IMR-90 (cell line): ENCODE results near the gene CORO1A. TPM values are rescaled to one million over a fixed set of nuclear protein-coding genes. Genes with fewer than 3 reads are reported as not detected.

Experiments used
- ATAC-seq: fragments of 200-7000 bp; cut with Tn5 transposase; 2 replicates; pipeline ENCODE4 v1.9.1; 2020; ENCODE audit warnings: low read depth, mild to moderate bottlenecking, moderate library complexity
- BruUV-seq: library from RNA; stranded (reverse); fragments of 400-500 nt; replicated peaks from 2 replicates; lab custom pipeline; 2021; lab: Mats Ljungman, UMichigan
- CTCF ChIA-PET: fragments of 300-600 bp; formaldehyde crosslinking; extraction: SDS; loops from one replicate; lab custom pipeline; 2021; ENCODE audit warnings: antibody characterized with exemption; lab: Yijun Ruan, JAX
- POLR2A ChIA-PET: fragments of 300-600 bp; sonication (Branson Sonifier 250); formaldehyde crosslinking; loops from one replicate; lab custom pipeline; 2022; ENCODE audit warnings: antibody characterized with exemption; ENCODE audit not compliant: unreplicated experiment; lab: Charles Lee
- DNase-seq: peaks from one replicate; pipeline ENCODE4 v3.0.0; 2013
- H2AFZ ChIP-seq: replicated peaks from 2 replicates; pipeline ENCODE3; 2013; ENCODE audit warnings: low read length, mild to moderate bottlenecking; ENCODE audit not compliant: poor library complexity
- H2AK5ac ChIP-seq: 2 replicates; pipeline ENCODE4 v1.6.1; 2013; ENCODE audit warnings: low read depth, low read length, inconsistent platforms
- H2AK9ac ChIP-seq: replicated peaks from 2 replicates; pipeline ENCODE3; 2013; ENCODE audit warnings: mild to moderate bottlenecking, low read depth, low read length, moderate library complexity; ENCODE audit not compliant: poor library complexity
- H2BK120ac ChIP-seq: 2 replicates; pipeline ENCODE4 v1.6.1; 2013; ENCODE audit warnings: low read depth, low read length, inconsistent platforms
- H2BK15ac ChIP-seq: 3 replicates; pipeline ENCODE4 v1.6.1; 2013; ENCODE audit warnings: low read depth, low read length, inconsistent platforms
- H2BK20ac ChIP-seq: 2 replicates; pipeline ENCODE4 v1.6.1; 2013; ENCODE audit warnings: low read depth, mild to moderate bottlenecking, inconsistent platforms, low read length, moderate library complexity
- H2BK5ac ChIP-seq: 2 replicates; pipeline ENCODE4 v1.6.1; 2013; ENCODE audit warnings: mild to moderate bottlenecking, low read depth, low read length, inconsistent platforms; ENCODE audit not compliant: poor library complexity, severe bottlenecking
- H3K14ac ChIP-seq: replicated peaks from 2 replicates; pipeline ENCODE4 v1.6.1; 2013; ENCODE audit warnings: low read depth, low read length, inconsistent platforms
- H3K18ac ChIP-seq: 2 replicates; pipeline ENCODE4 v1.6.1; 2013; ENCODE audit warnings: low read depth, low read length, control low read depth
- H3K23ac ChIP-seq: 2 replicates; pipeline ENCODE4 v1.6.1; 2013; ENCODE audit warnings: low read depth, low read length, inconsistent platforms
- H3K27ac ChIP-seq: 2 replicates; pipeline ENCODE4 v1.5.1; 2013; ENCODE audit warnings: mild to moderate bottlenecking, control low read depth, low read length; ENCODE audit not compliant: insufficient read depth
- H3K27me3 ChIP-seq: 2 replicates; pipeline ENCODE4 v1.6.1; 2013; ENCODE audit warnings: low read length; ENCODE audit not compliant: control insufficient read depth, insufficient read depth
- H3K36me3 ChIP-seq: 2 replicates; pipeline ENCODE4 v1.6.1; 2013; ENCODE audit warnings: low read length, mixed read lengths; ENCODE audit not compliant: control insufficient read depth, insufficient read depth
- H3K4ac ChIP-seq: 2 replicates; pipeline ENCODE4 v1.6.1; 2013; ENCODE audit warnings: low read depth, low read length, inconsistent platforms
- H3K4me1 ChIP-seq: 2 replicates; pipeline ENCODE4 v1.6.1; 2013; ENCODE audit warnings: low read length, mixed read lengths; ENCODE audit not compliant: control insufficient read depth, insufficient read depth
- H3K4me2 ChIP-seq: 2 replicates; pipeline ENCODE4 v1.6.1; 2013; ENCODE audit warnings: low read depth, mild to moderate bottlenecking, control low read depth, low read length, moderate library complexity
- H3K4me3 ChIP-seq: 2 replicates; pipeline ENCODE4 v1.5.1; 2013; ENCODE audit warnings: low read depth, mild to moderate bottlenecking, control low read depth, low read length, moderate library complexity; ENCODE audit not compliant: insufficient read depth
- H3K56ac ChIP-seq: 2 replicates; pipeline ENCODE4 v1.6.1; 2013; ENCODE audit warnings: low read length, inconsistent platforms; ENCODE audit not compliant: insufficient read depth; ENCODE audit errors: extremely low read depth
- H3K79me1 ChIP-seq, 2 experiments: 2 replicates each; pipeline ENCODE4 v1.6.1; 2013; ENCODE audit warnings: low read length in 2 of 2, inconsistent platforms in 1 of 2, low read depth in 1 of 2
- H3K9ac ChIP-seq: 2 replicates; pipeline ENCODE4 v1.6.1; 2013; ENCODE audit warnings: low read depth, low read length, control low read depth
- H3K9me1 ChIP-seq: 2 replicates; pipeline ENCODE4 v1.6.1; 2013; ENCODE audit warnings: low read length, inconsistent platforms; ENCODE audit not compliant: insufficient read depth
- H3K9me3 ChIP-seq: 2 replicates; pipeline ENCODE4 v1.6.1; 2013; ENCODE audit warnings: low read length; ENCODE audit not compliant: control insufficient read depth, insufficient read depth
- H4K20me1 ChIP-seq: 2 replicates; pipeline ENCODE4 v1.6.1; 2013; ENCODE audit warnings: low read length, inconsistent platforms; ENCODE audit not compliant: insufficient read depth
- H4K5ac ChIP-seq: 2 replicates; pipeline ENCODE4 v1.6.1; 2013; ENCODE audit warnings: mild to moderate bottlenecking, low read depth, low read length, control low read depth
- H4K8ac ChIP-seq, 2 experiments: 2 replicates each; pipeline ENCODE4 v1.6.1; 2013; ENCODE audit warnings: low read depth in 2 of 2, low read length in 2 of 2, control low read depth in 1 of 2, inconsistent platforms in 1 of 2
- H4K91ac ChIP-seq: 2 replicates; pipeline ENCODE4 v1.6.1; 2013; ENCODE audit warnings: low read depth, low read length, inconsistent platforms; ENCODE audit not compliant: insufficient read depth
- BHLHE40 ChIP-seq: fragments of 150-350 bp; IDR thresholded peaks from 2 replicates; pipeline ENCODE4 v1.6.1; 2016; ENCODE audit warnings: mild to moderate bottlenecking, low read depth, low read length
- CEBPB ChIP-seq: IDR thresholded peaks from 2 replicates; pipeline ENCODE4 v1.6.1; 2012; ENCODE audit warnings: low read depth, low read length, improper control_type of control experiment
- CHD1 ChIP-seq: IDR thresholded peaks from 2 replicates; pipeline ENCODE4 v1.6.1; 2012; ENCODE audit warnings: low read depth, low read length, improper control_type of control experiment
- CTCF ChIP-seq: conservative IDR thresholded peaks from 2 replicates; pipeline ENCODE4 v1.5.1; 2012; ENCODE audit warnings: mild to moderate bottlenecking, low read depth, low read length, improper control_type of control experiment
- FOS ChIP-seq: fragments of 150-350 bp; IDR thresholded peaks from 2 replicates; pipeline ENCODE4 v1.6.1; 2016; ENCODE audit warnings: low read depth, low read length
- MAFK ChIP-seq: IDR thresholded peaks from 2 replicates; pipeline ENCODE4 v1.6.1; 2012; ENCODE audit warnings: low read depth, low read length, improper control_type of control experiment
- MAZ ChIP-seq: IDR thresholded peaks from 2 replicates; pipeline ENCODE4 v1.6.1; 2012; ENCODE audit warnings: low read depth, mild to moderate bottlenecking, low read length, improper control_type of control experiment, moderate library complexity, borderline replicate concordance
- MXI1 ChIP-seq: IDR thresholded peaks from 2 replicates; pipeline ENCODE4 v1.6.1; 2012; ENCODE audit warnings: low read depth, mild to moderate bottlenecking, low read length, moderate library complexity, borderline replicate concordance
- NFE2L2 ChIP-seq: fragments of 150-350 bp; IDR thresholded peaks from 2 replicates; pipeline ENCODE4 v1.6.1; 2016; ENCODE audit warnings: low read depth, mild to moderate bottlenecking, low read length
- POLR2A ChIP-seq: IDR thresholded peaks from 2 replicates; pipeline ENCODE4 v1.6.1; 2012; ENCODE audit warnings: mild to moderate bottlenecking, low read depth, low read length
- RAD21 ChIP-seq: IDR thresholded peaks from 2 replicates; pipeline ENCODE4 v1.6.1; 2012; ENCODE audit warnings: low read length, improper control_type of control experiment
- RCOR1 ChIP-seq: IDR thresholded peaks from 2 replicates; pipeline ENCODE4 v1.6.1; 2012; ENCODE audit warnings: mild to moderate bottlenecking, low read length, improper control_type of control experiment; ENCODE audit not compliant: insufficient replicate concordance
- RFX5 ChIP-seq: IDR thresholded peaks from 2 replicates; pipeline ENCODE4 v1.8.0; 2012; ENCODE audit warnings: low read depth, mild to moderate bottlenecking, low read length, moderate library complexity
- SMC3 ChIP-seq: fragments of 150-350 bp; IDR thresholded peaks from 2 replicates; pipeline ENCODE4 v1.6.1; 2016; ENCODE audit warnings: low read depth, mild to moderate bottlenecking, antibody characterized with exemption, low read length, moderate library complexity
- WGBS, 2 experiments: methylation state at CpG; one replicate each; pipeline versions ENCODE4 v1.1.5 to v1.1.7; 2013; ENCODE audit warnings: missing lambda C conversion rate in 2 of 2; ENCODE audit not compliant: insufficient read length in 1 of 2; ENCODE audit errors: extremely low coverage in 2 of 2; 5-methylcytosine and 5-hydroxymethylcytosine counted together
- dilution Hi-C: fragments of 300-500 bp; cut with HindIII; formaldehyde crosslinking; loops from one replicate; pipeline ENCODE4 v1.14.3; 2018; ENCODE audit warnings: low sequenced_read_pairs; ENCODE audit not compliant: unreplicated experiment
- in situ Hi-C: fragments of 300-500 bp; cut with MboI; formaldehyde crosslinking; loops from 3 replicates; pipeline ENCODE4 v1.14.3; 2019; ENCODE audit warnings: low sequenced_read_pairs, inconsistent platforms, mixed read lengths
- intact Hi-C: fragments of 100-400 bp; cut with micrococcal nuclease; formaldehyde crosslinking; loops from 2 replicates; pipeline ENCODE4 v1.10.0; 2022
- polyA plus RNA-seq, 3 experiments: library from polyadenylated mRNA; depleted of rRNA; stranded (reverse); fragments of >200 nt; gene quantifications; 2 replicates each; pipeline ENCODE4 v1.2.3, GENCODE V29; 2012; ENCODE audit warnings: low replicate concordance in 1 of 3
- total RNA-seq: library from RNA; depleted of rRNA; stranded (reverse); fragments of >200 nt; gene quantifications from 2 replicates; pipeline ENCODE4 v1.2.3, GENCODE V29; 2012
- TF ChIP-seq, protein P1 (sequence below): fragments of 150-350 bp; IDR thresholded peaks from 2 replicates; pipeline ENCODE4 v1.6.1; 2016; ENCODE audit warnings: low read depth, mild to moderate bottlenecking, low read length, moderate library complexity, borderline replicate concordance
- TF ChIP-seq, protein P2 (sequence below): fragments of 150-350 bp; IDR thresholded peaks from 2 replicates; pipeline ENCODE4 v1.6.1; 2017; ENCODE audit warnings: mild to moderate bottlenecking, antibody characterized with exemption, low read length, low read depth

The CORO1A gene
- total and polyA plus RNA-seq, 2 of the 4 experiments (the other 2 are of a cell fraction): 7.2 to 13.2 TPM

GRCh38 chr16:30151091-30151490 lies 32.3 kb upstream of the CORO1A start:
- Histone ChIP-seq H2BK5ac (no peak overlapping the region), H2BK15ac (no peak overlapping the region), H3K4me1 (no peaks in the 10 kb centered on the region), H3K56ac (no peak overlapping the region), H2BK20ac (no peak overlapping the region), H3K27me3 (no peaks in the 10 kb centered on the region; the same call in 1 of the 2 replicates), H3K27ac (no peak overlapping the region), H4K8ac (no peak overlapping the region), H3K18ac (no peak overlapping the region), H2AK5ac (no peak overlapping the region), H4K91ac (no peak overlapping the region), H4K5ac (no peak overlapping the region), H3K4me2 (no peak overlapping the region), H3K23ac (no peak overlapping the region), H3K14ac (no peak overlapping the region), H2BK120ac (no peak overlapping the region), H3K79me1 (no peaks in the 10 kb centered on the region), H3K9ac (no peak overlapping the region), H3K36me3 (no peaks in the 10 kb centered on the region), H4K20me1 (no peaks in the 10 kb centered on the region), H3K4me3 (no peak overlapping the region), H3K4ac (no peak overlapping the region), H3K9me3 (peaks cover 10% of the 10 kb centered on the region), H3K9me1 (no peaks in the 10 kb centered on the region), H2AFZ (no peak overlapping the region), H2AK9ac (no peak overlapping the region)
- dilution Hi-C loops: no loop called here
- TF ChIP-seq RAD21 (no peak), MAZ (no peak), BHLHE40 (no peak), CTCF (no peak), RFX5 (no peak), MXI1 (no peak), FOS (no peak), NFE2L2 (no peak), MAFK (no peak), RCOR1 (no peak), SMC3 (no peak), POLR2A (no peak), CEBPB (no peak), CHD1 (no peak)
- TF ChIP-seq, protein P1, sequence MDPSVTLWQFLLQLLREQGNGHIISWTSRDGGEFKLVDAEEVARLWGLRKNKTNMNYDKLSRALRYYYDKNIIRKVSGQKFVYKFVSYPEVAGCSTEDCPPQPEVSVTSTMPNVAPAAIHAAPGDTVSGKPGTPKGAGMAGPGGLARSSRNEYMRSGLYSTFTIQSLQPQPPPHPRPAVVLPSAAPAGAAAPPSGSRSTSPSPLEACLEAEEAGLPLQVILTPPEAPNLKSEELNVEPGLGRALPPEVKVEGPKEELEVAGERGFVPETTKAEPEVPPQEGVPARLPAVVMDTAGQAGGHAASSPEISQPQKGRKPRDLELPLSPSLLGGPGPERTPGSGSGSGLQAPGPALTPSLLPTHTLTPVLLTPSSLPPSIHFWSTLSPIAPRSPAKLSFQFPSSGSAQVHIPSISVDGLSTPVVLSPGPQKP: no peak
- TF ChIP-seq, protein P2, sequence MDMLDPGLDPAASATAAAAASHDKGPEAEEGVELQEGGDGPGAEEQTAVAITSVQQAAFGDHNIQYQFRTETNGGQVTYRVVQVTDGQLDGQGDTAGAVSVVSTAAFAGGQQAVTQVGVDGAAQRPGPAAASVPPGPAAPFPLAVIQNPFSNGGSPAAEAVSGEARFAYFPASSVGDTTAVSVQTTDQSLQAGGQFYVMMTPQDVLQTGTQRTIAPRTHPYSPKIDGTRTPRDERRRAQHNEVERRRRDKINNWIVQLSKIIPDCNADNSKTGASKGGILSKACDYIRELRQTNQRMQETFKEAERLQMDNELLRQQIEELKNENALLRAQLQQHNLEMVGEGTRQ: no peak
- in situ Hi-C loops: loop anchor here (5.0 kb wide), 1 partner anchor 54 kb away; the partner anchor contains the start of gene YPEL3
- ATAC-seq: no peak
- ChIA-PET POLR2A (no interaction called here), CTCF (no interaction called here)
- intact Hi-C loops: no loop called here
- no peak for DNase-seq
- no CpG with 5 or more reads among the region's 7 CpGs for WGBS, 2 experiments
- no TSS peak for BruUV-seq
